ENCODE measurements around the gene DAGLB. TPM values are rescaled to one million over a fixed set of nuclear protein-coding genes. Genes with fewer than 3 reads are reported as not detected.
"Not testable (repeated sequence)": the region's sequence is repeated elsewhere in the genome, so short reads cannot be mapped to it uniquely, and the experiment has no call there.

DAGLB gene
- total RNA-seq, 1 experiment from 2014 or later = 23.4 TPM

GRCh38 chr7:6399351-6399750 is 48.4 kb downstream of the DAGLB start:
- POLR2A ChIA-PET (ENCODE audit: unreplicated experiment) = no interaction called here
- Histone ChIP-seq H3K4me2 (ENCODE audit: low read length) (no peak overlapping the region), H3K9me3 (ENCODE audit: low read length) (no peaks in the 10 kb centered on the region), H3F3A (ENCODE audit: low read length, unreplicated experiment) (no peaks in the 10 kb centered on the region), H4K20me1 (ENCODE audit: low read length) (peaks cover 37% of the 10 kb centered on the region; the same call in 1 of the 2 replicates), H3K4me1 (ENCODE audit: insufficient read depth, low read length) (peaks cover 8% of the 10 kb centered on the region), H2AFZ (ENCODE audit: low read length) (no peak overlapping the region), H3K36me3 (ENCODE audit: low read depth, low read length) (peaks cover 49% of the 10 kb centered on the region), H3K27me3 (ENCODE audit: low read length) (no peaks in the 10 kb centered on the region), H3K9me2 (replicated peaks; ENCODE audit: low read length) (no peaks in the 10 kb centered on the region), H3K9ac (ENCODE audit: low read length) (no peak overlapping the region), H3K4me3 (ENCODE audit: low read length) (no peak overlapping the region), H3K79me2 (ENCODE audit: low read length) (peaks cover 64% of the 10 kb centered on the region), H3K27ac (ENCODE audit: low read length) (no peak overlapping the region)
- no TSS peak for BruUV-seq (replicated peaks)
- no peak for ATAC-seq
- CTCF ChIA-PET = no interaction called here
- no peak for DNase-seq
- intact Hi-C loops (cut with micrococcal nuclease) = no loop called here
- no peak for TF ChIP-seq EZH2 (IDR thresholded peaks at IDR 0.05; ENCODE audit: low read length, unreplicated experiment)

DNA sequence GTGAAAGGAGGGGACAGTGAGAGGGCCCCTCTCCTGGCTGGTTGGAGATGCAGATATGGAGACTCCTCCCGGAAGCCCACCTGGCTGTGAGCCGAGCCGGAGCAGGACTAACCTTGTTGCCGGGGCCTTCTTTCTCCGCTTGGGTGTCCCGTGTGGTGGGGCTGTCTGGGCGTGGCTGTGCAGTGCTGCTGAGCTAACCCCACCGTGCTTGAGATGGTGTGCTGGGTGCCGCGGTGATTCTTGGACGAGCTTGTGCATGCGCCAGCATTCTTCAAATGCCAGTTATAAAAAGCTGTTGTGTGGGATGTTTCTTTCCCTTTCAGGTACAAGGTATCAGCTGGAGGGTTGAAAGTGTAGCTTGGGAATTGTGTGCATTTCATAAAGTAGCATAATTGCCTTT is 48.8 kb downstream of the DAGLB start:
- H3K36me3 ChIP-seq (ENCODE audit: low read depth, low read length) = peaks cover 49% of the 10 kb centered on the region
- H3F3A ChIP-seq (ENCODE audit: low read length, unreplicated experiment) = no peaks in the 10 kb centered on the region
- peaks cover 37% of the 10 kb centered on the region; the same call in 1 of the 2 replicates for H4K20me1 ChIP-seq (ENCODE audit: low read length)
- ATAC-seq = no peak
- TF ChIP-seq EZH2phosphoT487 (IDR thresholded peaks at IDR 0.05; ENCODE audit: borderline replicate concordance, low read length) = no peak
- TF ChIP-seq, protein P1, sequence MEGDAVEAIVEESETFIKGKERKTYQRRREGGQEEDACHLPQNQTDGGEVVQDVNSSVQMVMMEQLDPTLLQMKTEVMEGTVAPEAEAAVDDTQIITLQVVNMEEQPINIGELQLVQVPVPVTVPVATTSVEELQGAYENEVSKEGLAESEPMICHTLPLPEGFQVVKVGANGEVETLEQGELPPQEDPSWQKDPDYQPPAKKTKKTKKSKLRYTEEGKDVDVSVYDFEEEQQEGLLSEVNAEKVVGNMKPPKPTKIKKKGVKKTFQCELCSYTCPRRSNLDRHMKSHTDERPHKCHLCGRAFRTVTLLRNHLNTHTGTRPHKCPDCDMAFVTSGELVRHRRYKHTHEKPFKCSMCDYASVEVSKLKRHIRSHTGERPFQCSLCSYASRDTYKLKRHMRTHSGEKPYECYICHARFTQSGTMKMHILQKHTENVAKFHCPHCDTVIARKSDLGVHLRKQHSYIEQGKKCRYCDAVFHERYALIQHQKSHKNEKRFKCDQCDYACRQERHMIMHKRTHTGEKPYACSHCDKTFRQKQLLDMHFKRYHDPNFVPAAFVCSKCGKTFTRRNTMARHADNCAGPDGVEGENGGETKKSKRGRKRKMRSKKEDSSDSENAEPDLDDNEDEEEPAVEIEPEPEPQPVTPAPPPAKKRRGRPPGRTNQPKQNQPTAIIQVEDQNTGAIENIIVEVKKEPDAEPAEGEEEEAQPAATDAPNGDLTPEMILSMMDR (conservative IDR thresholded peaks at IDR 0.05; ENCODE audit: low read depth, low read length) = no peak
- no peak for TF ChIP-seq EZH2 (IDR thresholded peaks at IDR 0.05; ENCODE audit: low read length, unreplicated experiment)
- POLR2A ChIA-PET (ENCODE audit: unreplicated experiment) = no interaction called here
- intact Hi-C loops (cut with micrococcal nuclease) = no loop called here
- H3K4me2 ChIP-seq (ENCODE audit: low read length) = no peak overlapping the region
- peaks cover 12% of the 10 kb centered on the region for H3K4me1 ChIP-seq (ENCODE audit: insufficient read depth, low read length)
- H3K4me3 ChIP-seq (ENCODE audit: low read length) = no peak overlapping the region
- no peak overlapping the region for H3K9ac ChIP-seq (ENCODE audit: low read length)
- no peak overlapping the region for H3K27ac ChIP-seq (ENCODE audit: low read length)
- no peaks in the 10 kb centered on the region for H3K9me3 ChIP-seq (ENCODE audit: low read length)
- H3K9me2 ChIP-seq (replicated peaks; ENCODE audit: low read length) = no peaks in the 10 kb centered on the region
- no peak overlapping the region for H2AFZ ChIP-seq (ENCODE audit: low read length)
- CTCF ChIA-PET = no interaction called here
- no TSS peak for BruUV-seq (replicated peaks)
- H3K27me3 ChIP-seq (ENCODE audit: low read length) = no peaks in the 10 kb centered on the region
- no peak for DNase-seq
- H3K79me2 ChIP-seq (ENCODE audit: low read length) = peaks cover 68% of the 10 kb centered on the region

DNA sequence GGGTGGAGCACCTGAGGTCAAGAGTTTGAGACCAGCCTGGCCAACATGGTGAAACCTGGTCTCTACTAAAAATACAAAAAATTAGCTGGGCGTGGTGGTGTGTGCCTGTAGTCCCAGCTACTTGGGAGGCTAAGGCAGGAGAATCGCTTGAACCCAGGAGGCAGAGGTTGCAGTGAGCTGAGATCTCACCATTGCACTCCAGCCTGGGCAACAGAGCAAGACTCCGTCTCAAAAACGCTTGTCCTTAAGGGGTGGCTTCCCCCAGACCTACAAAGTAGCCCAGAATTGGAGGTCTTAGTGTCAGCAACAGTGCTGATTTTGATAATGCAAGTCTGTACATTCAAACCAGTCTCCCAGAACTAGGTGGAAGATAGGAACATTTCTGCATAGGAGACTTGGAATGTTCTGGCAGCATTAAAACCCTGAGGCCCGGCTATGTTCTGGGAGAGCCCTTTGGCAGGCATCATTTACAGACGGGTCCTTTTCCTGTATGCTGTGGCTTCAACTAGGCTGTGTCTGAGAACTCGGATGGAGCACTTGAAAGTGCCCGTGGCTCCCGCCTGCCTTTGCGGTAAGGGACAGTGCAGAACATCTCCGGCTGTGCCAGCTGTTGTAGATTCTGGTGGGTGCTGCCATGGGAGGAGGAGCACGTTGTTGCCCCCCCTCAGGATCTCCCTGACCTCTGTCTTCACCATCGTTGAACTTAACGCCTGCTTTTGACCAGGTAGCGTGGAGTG is 49.8 kb downstream of the DAGLB start:
- H3K27ac ChIP-seq (ENCODE audit: low read length); H3K9me2 ChIP-seq (replicated peaks; ENCODE audit: low read length); CTCF ChIA-PET; BruUV-seq (replicated peaks); H3K4me2 ChIP-seq (ENCODE audit: low read length); intact Hi-C loops (cut with micrococcal nuclease); ATAC-seq; H3K27me3 ChIP-seq (ENCODE audit: low read length); H3K9ac ChIP-seq (ENCODE audit: low read length); H2AFZ ChIP-seq (ENCODE audit: low read length); H3K4me3 ChIP-seq (ENCODE audit: low read length); DNase-seq; H3F3A ChIP-seq (ENCODE audit: low read length, unreplicated experiment); H3K9me3 ChIP-seq (ENCODE audit: low read length); POLR2A ChIA-PET (ENCODE audit: unreplicated experiment): not testable (repeated sequence)
- Histone ChIP-seq H3K4me1 (ENCODE audit: insufficient read depth, low read length) (peaks cover 23% of the 10 kb centered on the region), H3K79me2 (ENCODE audit: low read length) (peaks cover 76% of the 10 kb centered on the region), H4K20me1 (ENCODE audit: low read length) (peaks cover 37% of the 10 kb centered on the region; the same call in 1 of the 2 replicates), H3K36me3 (ENCODE audit: low read depth, low read length) (peaks cover 45% of the 10 kb centered on the region)

Data from PC-3 (cell line).